Urinary bladder (tissue), 4 donors: ENCODE data around the gene CDK15. TPM values are rescaled to one million over a fixed set of nuclear protein-coding genes. Genes with fewer than 3 reads are reported as not detected.
"Not testable (repeated sequence)": the region's sequence is repeated elsewhere in the genome, so short reads cannot be mapped to it uniquely, and the experiment has no call there.

ENCODE experiments used
- DNase-seq: peaks from one replicate; pipeline ENCODE4 v3.0.0-alpha.2; 2015; ENCODE audit errors: extremely low spot score
- H3K27ac ChIP-seq: one replicate; pipeline ENCODE4 v1.5.1; 2013; ENCODE audit warnings: low read depth, mild to moderate bottlenecking, moderate library complexity
- H3K36me3 ChIP-seq: one replicate; pipeline ENCODE4 v1.6.1; 2013; ENCODE audit warnings: mild to moderate bottlenecking, moderate library complexity; ENCODE audit not compliant: insufficient read depth
- H3K4me1 ChIP-seq: one replicate; pipeline ENCODE4 v1.6.1; 2013; ENCODE audit warnings: mild to moderate bottlenecking, moderate library complexity; ENCODE audit not compliant: insufficient read depth
- H3K4me3 ChIP-seq: one replicate; pipeline ENCODE4 v1.5.1; 2013; ENCODE audit warnings: low read depth, low read length
- WGBS: extraction: QIAGEN DNeasy Blood & Tissue Kit; methylation state at CpG from one replicate; pipeline ENCODE4 v1.1.7; 2013; 5-methylcytosine and 5-hydroxymethylcytosine counted together
- polyA plus RNA-seq: library from polyadenylated mRNA; stranded (reverse); fragments of 200-250 nt; gene quantifications from one replicate; pipeline ENCODE4 v1.2.3, GENCODE V29; 2013
- total RNA-seq: library from RNA; depleted of rRNA; stranded (reverse); fragments of >200 nt; gene quantifications from one replicate; pipeline ENCODE4 v1.2.3, GENCODE V29; 2014
- donor health status: healthy with polysubstance abuse.
- donor health status: healthy.

Gene CDK15
- total RNA-seq (3.7 TPM), polyA plus RNA-seq (1.6 TPM)

DNA sequence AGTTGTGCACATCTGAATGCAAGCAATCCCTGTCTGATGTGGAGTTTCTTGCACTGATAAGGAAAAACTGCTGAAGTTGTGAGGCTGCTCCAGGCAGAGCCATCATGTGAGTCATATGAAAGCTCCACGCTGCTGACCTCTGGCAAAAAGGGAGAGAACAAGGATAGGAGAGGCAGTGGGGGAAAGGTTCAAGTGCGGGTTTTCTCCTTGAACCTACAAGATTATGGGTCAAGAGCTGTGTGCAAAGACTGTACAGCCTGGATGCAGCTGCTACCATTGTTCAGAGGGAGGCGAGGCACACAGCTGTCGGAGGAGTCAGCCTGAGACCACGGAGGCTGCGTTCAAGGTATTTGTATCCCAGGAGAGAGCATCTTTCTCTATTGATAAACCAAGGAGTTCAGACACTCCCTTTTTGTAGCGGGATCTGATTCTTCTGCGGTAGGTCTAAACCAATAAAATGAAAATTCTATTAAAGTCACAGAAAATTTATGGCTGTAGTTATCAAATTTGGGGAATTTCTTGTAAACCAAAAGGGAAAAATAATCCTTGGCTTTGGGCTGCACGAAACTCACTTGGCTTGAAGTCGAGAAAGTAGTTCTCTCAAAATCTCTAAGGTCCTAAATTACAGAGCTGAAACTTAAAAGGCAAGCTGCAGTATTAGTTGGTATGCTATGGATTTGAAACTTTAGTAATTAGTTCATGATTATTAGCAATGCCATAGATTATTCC is at the start of gene CDK15:
Gene CDK15, plus strand, starts transcription at position 96 of the 729 bp plus-strand sequence. Its CDS starts 128 bp downstream, at position 224.
- DNase-seq: peak; percentile 46
- Histone ChIP-seq H3K4me1 (no peaks in the 10 kb centered on the region), H3K36me3 (no peaks in the 10 kb centered on the region), H3K27ac (no peak within 1 kb of the TSS), H3K4me3 (no peak within 1 kb of the TSS)
- WGBS: 22% methylated on average over 10 of the region's 10 CpGs

DNA sequence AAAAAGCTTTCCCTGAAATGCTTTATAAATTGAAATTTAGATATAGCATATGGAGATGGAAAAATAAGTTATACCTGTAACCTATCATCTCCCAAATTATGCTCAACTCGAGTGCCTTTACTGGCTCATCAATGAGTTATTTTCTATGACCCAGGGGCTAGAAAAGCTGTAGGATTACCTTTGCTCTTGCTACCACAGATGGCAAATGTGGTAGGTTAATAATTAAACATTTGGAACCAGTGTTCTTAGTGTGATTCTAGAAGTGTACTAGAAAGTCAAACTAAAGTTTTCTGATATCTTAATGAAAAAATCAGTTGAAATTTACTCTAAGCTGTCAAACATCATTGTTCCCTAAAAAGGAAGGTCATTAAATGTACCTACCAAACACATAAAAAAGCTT is 48.1 kb upstream of the CDK15 start:
- 39% methylated on average over 1 of the region's 1 CpG for WGBS
- H3K4me1 ChIP-seq: no peaks in the 10 kb centered on the region
- DNase-seq: no peak
- no peak overlapping the region for H3K27ac ChIP-seq
- H3K4me3 ChIP-seq: no peak overlapping the region
- peaks cover 5% of the 10 kb centered on the region for H3K36me3 ChIP-seq

DNA sequence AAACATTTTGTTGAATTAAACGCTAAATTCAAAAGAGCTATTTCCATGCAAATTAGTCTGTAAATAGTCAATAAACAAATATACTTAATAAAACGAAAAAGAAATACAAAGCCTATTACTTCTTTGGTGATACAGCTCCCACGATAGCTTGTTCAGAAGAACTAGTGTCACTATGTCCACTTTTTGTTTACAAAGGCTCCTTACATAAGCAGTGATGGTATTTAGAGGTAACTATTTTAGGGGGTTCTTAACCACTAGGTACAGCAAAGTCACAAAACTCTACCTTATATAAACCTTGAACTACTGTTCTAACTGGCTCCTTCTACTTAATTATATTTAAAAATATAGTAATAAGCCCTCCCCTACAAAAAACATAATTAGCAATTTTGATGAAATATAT is 47.5 kb upstream of the CDK15 start:
- WGBS: 91% methylated on average over 3 of the region's 3 CpGs

DNA sequence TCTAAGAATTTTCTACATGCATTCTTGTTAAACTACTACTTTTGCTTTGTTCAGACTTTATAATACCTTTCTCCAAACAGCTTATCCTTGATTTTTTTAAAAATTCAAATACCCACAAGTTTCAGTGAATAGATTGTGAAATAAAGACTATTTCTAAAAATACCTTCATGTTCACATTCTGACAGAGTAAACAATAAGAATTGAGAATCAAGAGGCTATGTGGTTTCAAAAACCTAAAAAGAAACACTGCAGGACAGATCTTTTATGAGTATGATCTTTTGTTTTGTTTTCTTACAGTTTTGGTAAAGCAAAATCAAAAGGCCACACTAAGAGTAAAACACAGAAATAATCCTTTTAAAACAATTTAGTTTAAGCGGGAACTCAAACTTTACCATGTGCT is 46.8 kb upstream of the CDK15 start:
- no peak for DNase-seq
- Histone ChIP-seq H3K4me3 (no peak overlapping the region), H3K27ac (no peak overlapping the region), H3K36me3 (peaks cover 5% of the 10 kb centered on the region), H3K4me1 (no peaks in the 10 kb centered on the region)
- WGBS: 95% methylated on average over 1 of the region's 1 CpG

More for the DNA sequence above, 47.5 kb upstream of the CDK15 start:
- Histone ChIP-seq H3K36me3 (peaks cover 5% of the 10 kb centered on the region), H3K4me1 (no peaks in the 10 kb centered on the region), H3K4me3 (no peak overlapping the region), H3K27ac (no peak overlapping the region)
- DNase-seq: no peak

DNA sequence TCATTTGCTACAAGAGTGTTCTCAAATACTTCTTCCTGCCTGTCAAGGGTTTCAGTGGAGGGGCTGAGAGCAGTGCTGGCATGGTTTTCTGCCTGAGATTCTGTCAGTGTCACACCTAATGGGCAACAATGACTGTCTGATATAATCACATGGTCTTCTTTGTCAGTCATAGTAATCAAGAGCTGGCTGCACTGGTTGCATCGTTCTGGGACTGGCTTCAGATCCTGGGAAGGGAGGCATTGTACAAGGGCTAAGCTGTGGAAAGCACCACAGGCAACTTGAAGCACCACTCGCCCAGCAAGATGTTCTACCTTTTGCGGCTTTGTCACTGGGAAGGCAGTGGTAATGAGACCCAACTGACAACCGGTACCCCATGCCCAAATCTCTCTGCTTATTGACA is 45.2 kb upstream of the CDK15 start:
- WGBS: 94% methylated on average over 4 of the region's 4 CpGs
- DNase-seq: no peak
- H3K27ac ChIP-seq: no peak overlapping the region
- H3K4me1 ChIP-seq: no peaks in the 10 kb centered on the region
- no peak overlapping the region for H3K4me3 ChIP-seq
- peaks cover 5% of the 10 kb centered on the region for H3K36me3 ChIP-seq

DNA sequence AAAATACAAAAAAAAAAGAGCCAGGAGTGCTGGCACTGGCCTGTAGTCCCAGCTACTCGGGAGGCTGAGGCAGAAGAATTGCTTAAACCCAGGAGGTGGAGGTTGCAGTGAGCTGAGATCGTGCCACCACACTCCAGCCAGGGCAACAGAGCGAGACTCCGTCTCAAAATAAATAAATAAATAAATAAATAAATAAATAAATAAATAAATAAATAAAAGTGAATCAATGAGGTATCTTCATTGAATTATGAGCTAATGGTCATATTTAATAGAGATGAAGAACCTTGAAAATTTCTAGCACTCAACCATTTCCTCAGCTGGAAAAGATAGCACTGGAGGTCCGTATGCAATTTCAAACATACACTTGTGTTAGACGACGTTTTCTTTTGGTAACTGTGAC is 41.9 kb upstream of the CDK15 start:
- DNase-seq, H3K27ac ChIP-seq, H3K4me3 ChIP-seq, H3K4me1 ChIP-seq, H3K36me3 ChIP-seq: not testable (repeated sequence)
- WGBS: 96% methylated on average over 7 of the region's 7 CpGs

DNA sequence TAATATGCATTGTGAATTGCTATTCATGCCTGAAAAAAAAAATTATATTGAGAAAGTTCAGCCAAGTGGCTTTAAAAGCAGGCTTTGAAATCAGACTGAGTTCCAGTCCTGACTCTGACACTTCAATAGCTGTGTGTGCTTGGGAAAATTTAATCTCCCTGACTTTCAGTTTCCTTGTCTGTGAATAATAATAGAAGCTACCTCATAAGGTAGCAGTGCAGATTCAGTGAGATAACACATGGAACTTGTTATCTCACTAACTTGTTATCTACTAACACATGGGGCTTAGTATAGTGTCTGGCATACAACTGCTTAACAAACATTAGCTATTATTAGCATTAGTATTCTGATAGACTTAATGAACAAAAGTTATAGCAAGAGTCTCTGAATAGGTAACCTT is 40.5 kb upstream of the CDK15 start:
- H3K36me3 ChIP-seq: no peaks in the 10 kb centered on the region
- H3K4me3 ChIP-seq: no peak overlapping the region
- DNase-seq: no peak
- no peaks in the 10 kb centered on the region for H3K4me1 ChIP-seq
- H3K27ac ChIP-seq: no peak overlapping the region

DNA sequence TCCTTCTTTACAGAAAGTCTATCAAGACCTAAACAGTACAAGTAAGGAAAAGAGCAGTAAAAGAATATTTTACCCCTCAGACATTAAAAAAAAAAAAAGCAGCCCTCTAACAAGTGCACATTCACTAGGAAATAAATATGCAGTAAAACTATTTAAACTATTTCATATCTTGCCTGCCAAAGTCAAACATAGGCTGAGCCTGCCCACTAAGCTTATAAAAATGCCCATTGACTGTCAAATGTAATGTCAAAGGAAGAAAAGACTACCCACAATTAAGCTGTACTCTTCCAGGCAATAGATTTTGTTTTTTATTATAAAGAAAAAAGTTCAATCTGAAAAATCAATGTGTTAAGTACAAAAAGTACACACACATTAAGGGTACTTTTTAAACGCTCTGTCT is 37.4 kb upstream of the CDK15 start:
- 83% methylated on average over 1 of the region's 1 CpG for WGBS

DNA sequence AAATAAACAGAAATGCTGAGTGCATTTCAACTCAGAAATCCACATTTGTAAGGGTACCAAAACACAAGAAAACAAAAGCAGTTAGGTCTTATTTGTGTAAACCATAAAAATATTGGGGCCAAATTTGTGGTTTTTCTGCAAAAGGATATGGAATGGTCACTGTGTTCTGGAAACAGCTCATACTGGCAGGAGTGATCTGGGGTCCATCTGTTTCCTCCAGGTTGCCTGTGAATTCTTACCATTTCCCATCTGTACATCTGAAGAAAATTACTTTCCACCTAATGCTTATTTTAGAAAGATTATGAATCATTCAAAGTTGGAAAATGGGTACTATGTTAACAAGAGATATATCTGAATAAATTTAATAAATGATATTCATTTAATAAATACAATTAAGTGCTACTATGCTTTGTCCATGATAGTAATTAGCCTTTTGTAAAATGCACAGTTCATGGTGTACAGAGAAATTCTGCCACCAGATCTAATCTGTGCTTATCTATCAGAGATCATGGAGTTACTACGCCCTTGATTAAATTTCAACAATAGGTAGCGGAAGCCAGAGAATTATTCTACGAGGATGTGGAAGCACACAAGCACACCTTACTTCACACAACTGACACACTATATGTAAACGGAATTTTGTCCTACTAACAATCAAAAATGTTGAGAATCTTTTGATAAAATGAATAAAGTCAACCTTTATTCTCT is 36.5 kb upstream of the CDK15 start:
- Histone ChIP-seq H3K36me3 (no peaks in the 10 kb centered on the region), H3K27ac (no peak overlapping the region), H3K4me1 (no peaks in the 10 kb centered on the region), H3K4me3 (no peak overlapping the region)
- no peak for DNase-seq
- WGBS: 79% methylated on average over 4 of the region's 4 CpGs

More for the DNA sequence above, 37.4 kb upstream of the CDK15 start:
- no peaks in the 10 kb centered on the region for H3K36me3 ChIP-seq
- H3K4me3 ChIP-seq: no peak overlapping the region
- no peak overlapping the region for H3K27ac ChIP-seq
- DNase-seq: no peak
- no peaks in the 10 kb centered on the region for H3K4me1 ChIP-seq

DNA sequence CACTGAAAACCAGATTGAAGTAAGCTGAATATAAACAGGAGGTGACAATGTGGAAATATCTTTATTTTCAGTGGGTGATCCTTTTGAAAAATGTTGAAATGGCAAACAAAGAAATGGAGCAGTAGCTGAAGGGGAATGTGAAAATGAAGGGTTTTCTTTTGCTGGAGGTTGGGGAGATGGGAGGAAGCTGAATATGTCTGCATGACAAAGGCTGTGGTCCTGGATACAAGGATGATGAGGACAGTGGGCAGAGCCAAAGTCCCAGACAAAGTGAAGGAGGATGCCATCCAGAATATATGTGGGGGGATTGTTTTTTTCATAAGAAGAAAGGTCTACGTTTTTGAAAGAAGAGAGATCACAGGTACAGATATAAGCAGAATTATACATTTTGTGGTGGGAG is 32.3 kb upstream of the CDK15 start:
- no peak for DNase-seq
- H3K4me3 ChIP-seq: no peak overlapping the region
- H3K27ac ChIP-seq: no peak overlapping the region
- H3K4me1 ChIP-seq: no peaks in the 10 kb centered on the region
- H3K36me3 ChIP-seq: peaks cover 2% of the 10 kb centered on the region
- 82% methylated on average over 1 of the region's 1 CpG for WGBS

DNA sequence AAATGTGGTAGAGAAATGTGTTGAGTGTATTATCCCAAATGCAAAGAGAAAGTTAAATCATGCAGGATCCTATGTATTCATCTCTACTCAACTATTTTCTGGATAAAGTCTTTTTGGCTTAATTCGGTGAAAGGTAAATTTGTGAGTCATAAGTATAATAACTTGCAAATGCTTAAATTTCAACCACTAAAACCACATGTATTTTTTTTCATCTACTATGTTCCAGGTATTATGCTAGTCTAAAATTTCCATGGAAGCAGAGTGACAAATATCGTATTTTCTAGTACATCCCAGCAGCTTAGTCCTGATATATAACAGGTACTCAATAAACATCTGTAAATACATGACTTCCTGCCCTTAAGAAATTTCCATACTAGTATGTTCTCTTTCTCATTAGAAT is 31.8 kb upstream of the CDK15 start:
- WGBS: 93% methylated on average over 2 of the region's 2 CpGs

DNA sequence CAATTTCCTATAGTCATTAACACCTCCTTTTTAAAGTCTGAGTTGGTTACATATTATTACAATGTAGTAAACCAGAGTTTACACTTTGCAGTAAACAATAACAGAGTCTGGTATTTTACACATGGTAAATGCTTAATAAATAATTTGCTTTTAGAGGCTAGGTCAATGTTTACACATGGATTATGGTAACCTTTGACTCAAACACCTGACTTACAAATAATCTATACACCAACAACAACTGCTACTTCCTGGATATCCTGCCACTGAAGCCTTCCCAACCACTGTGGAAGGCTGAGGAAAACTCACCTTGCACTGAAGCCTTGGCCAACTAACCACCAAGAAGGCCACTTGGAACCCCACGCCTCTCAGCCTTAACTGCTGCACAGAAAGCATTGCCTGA is 31.0 kb upstream of the CDK15 start:
- WGBS: 97% methylated on average over 1 of the region's 1 CpG
- no peaks in the 10 kb centered on the region for H3K4me1 ChIP-seq
- DNase-seq: no peak
- H3K36me3 ChIP-seq: peaks cover 2% of the 10 kb centered on the region
- no peak overlapping the region for H3K27ac ChIP-seq
- H3K4me3 ChIP-seq: no peak overlapping the region

More for the DNA sequence above, 31.8 kb upstream of the CDK15 start:
- no peaks in the 10 kb centered on the region for H3K4me1 ChIP-seq
- peaks cover 2% of the 10 kb centered on the region for H3K36me3 ChIP-seq
- H3K4me3 ChIP-seq: no peak overlapping the region
- H3K27ac ChIP-seq: no peak overlapping the region
- no peak for DNase-seq

DNA sequence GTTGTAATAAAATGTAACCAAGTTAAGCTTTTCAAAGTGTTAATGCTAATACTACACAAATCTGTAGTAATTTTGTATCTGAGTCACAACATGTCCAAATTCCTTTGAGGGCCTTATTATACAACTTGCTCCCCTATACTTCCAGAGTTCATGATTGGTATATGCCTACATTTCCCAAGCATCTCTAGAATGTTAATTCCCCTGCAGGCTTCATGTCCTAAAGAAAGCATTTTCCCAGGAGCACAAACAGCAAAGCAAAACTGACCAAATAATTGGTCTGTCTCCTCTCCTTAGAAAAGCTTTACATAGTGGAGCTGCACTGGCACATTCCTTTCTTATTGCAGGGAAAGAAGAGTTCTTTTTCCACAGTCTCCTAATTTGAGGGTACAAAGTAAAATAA is 29.3 kb upstream of the CDK15 start:
- no peaks in the 10 kb centered on the region for H3K4me1 ChIP-seq
- peaks cover 2% of the 10 kb centered on the region for H3K36me3 ChIP-seq
- no peak for DNase-seq
- no peak overlapping the region for H3K27ac ChIP-seq
- no peak overlapping the region for H3K4me3 ChIP-seq

DNA sequence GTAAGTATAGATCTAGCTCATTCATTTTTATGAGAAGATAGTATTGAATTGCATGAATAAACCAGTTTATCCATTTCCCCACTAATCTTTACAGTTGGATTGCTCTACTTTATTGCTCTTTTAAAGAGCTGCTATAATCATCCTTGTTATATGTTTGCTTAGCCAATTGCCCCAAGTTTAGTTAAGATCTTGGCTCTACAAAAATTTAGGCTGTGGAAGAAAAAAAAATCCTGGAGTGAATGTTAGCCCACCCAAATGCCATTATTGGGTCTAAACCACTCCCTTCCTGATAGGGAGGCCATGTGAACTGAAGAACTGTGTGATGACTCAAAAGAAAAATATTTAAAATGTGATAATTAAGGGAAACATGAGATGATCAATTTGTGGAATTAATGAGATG is 28.5 kb upstream of the CDK15 start:
- DNase-seq: no peak
- no peak overlapping the region for H3K4me3 ChIP-seq
- H3K4me1 ChIP-seq: no peaks in the 10 kb centered on the region
- H3K27ac ChIP-seq: no peak overlapping the region
- peaks cover 2% of the 10 kb centered on the region for H3K36me3 ChIP-seq
